Measurements from ENCODE around the gene CNTN2. TPM values are rescaled to one million over a fixed set of nuclear protein-coding genes. Genes with fewer than 3 reads are reported as not detected.

CNTN2 gene
- total RNA-seq, 1 donor from 2014 or later: 0.10 TPM

Other genes starting within 250 kb of the CNTN2 start
- 3.8 TPM for gene NFASC, start 172.3 kb upstream of the CNTN2 start, total RNA-seq (ENCODE audit: unreplicated experiment)
- gene TMEM81, start 41.2 kb downstream of the CNTN2 start, total RNA-seq (ENCODE audit: unreplicated experiment): 3.7 TPM
- gene RBBP5, start 78.8 kb downstream of the CNTN2 start, total RNA-seq (ENCODE audit: unreplicated experiment): 11.4 TPM
- gene DSTYK, start 168.5 kb downstream of the CNTN2 start, total RNA-seq (ENCODE audit: unreplicated experiment): 12.2 TPM
- 5.6 TPM for gene TMCC2, start 184.7 kb downstream of the CNTN2 start, total RNA-seq (ENCODE audit: unreplicated experiment)

Measured in endothelial cell (in vitro differentiated cells).